NCI-H345 (cell line): ENCODE measurements around the gene ANP32A.

Experiments
- DNase-seq: peaks from one replicate; lab custom pipeline; 2025; lab: John Stamatoyannopoulos, UW

ANP32A gene

GRCh38 chr15:68797599-68798345, 22.9 kb downstream of the ANP32A start:
- no peak for DNase-seq

DNA sequence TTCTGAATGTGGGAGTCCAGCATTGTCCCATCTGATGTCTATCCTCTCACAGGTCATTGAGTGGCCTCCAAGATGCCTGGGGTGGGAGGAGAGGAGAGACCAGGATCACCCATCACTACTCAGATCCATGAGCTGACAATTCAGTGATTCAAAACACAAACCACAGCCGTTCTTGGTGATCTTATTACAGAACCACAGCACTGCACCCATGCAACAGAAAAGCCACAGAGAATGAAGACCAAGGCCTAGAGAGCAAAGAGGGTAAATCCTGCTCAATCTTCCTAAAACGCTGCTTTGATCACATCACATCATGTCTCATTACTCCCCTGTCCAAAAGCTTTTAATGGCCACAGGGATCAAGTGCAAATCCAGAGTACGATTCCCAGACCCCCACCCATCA, 23.5 kb downstream of the ANP32A start:
- DNase-seq = no peak

DNA sequence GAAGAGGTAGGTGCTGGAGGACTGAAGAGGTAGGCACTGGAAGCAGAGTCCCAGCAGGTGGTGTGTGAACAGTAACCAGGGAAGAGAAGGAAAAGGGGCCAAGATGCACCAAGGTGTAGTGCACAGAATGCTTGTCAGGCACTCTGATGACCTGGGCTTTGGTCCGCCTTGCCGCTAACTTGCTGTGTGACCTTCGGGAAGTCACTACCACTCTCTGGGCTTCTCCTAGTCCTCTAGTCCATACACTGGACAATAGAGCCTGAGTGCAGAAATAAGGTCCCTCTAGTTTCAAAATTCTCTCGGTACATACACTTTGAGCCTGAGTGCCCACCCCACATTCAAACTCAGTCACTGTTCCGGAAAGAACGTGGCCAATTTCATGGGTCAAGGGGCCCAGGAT, 24.1 kb downstream of the ANP32A start:
- no peak for DNase-seq

- no peak for DNase-seq
Measured at GRCh38 chr15:68795298-68795848, 25.3 kb downstream of the ANP32A start.

DNA sequence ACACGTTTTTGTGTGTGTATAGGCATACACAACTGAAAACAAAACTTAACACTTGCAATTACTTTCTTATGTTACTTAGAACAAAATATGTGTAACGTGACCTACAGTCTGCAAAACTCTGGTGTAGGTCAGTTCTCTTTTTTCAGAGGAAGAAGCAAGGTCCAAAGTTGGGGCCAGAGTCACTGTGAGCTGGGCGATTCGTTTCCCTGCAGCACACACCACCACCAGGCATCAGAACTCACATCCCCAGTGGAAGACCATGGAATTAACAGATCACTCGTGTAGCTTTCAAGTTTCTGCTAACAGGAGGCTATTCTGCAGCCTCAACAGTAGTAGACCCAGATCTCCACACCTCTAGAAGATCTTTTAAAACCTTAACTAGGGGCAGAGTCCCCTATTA, 25.8 kb downstream of the ANP32A start:
- DNase-seq = no peak

DNA sequence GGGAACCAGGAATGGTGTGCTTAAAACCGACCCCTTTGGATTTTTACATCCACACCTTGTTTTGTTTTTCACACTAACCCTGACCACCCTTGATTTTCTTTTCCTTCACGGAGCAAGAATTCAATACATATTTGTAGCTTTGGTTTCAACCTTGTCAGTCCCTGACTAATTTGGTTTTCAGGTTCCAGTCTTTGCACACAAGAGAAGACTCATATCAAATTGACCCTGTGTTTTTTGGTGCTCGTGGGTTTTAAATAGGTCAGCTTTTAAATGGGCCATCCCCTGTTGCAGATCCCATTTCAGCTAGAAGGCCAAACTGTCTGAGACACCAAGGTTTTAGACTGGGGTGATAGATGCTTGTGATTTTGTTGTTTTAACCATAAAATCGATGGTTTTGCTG, 26.4 kb downstream of the ANP32A start:
- DNase-seq = no peak

- no peak for DNase-seq
Measured at GRCh38 chr15:68793776-68794175, 26.9 kb downstream of the ANP32A start.

GRCh38 chr15:68792901-68793766, 27.6 kb downstream of the ANP32A start:
- no peak for DNase-seq

GRCh38 chr15:68791431-68792283, 29.0 kb downstream of the ANP32A start:
- DNase-seq = no peak

DNA sequence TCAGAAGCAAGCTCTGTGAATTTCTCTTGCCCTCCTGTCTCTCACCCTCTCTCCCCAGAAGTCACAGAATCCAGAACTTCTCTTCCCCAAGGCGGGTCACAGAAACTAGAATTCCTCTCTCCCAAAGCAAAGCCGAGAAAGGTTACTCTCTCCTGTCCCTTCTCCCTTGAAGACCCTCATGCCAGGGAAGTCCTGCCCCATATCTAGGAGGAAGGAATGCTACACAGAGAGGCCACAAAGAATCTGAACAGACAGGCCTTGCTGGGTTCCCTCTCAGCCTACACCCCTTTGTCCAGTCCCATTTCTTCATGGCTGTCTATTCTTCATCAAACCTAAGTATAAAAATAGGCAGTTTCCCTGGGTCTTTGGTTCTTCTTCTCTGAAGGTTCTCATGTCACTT, 29.8 kb downstream of the ANP32A start:
- DNase-seq = no peak

- DNase-seq = no peak
Measured at GRCh38 chr15:68790242-68790575, 30.5 kb downstream of the ANP32A start.

DNA sequence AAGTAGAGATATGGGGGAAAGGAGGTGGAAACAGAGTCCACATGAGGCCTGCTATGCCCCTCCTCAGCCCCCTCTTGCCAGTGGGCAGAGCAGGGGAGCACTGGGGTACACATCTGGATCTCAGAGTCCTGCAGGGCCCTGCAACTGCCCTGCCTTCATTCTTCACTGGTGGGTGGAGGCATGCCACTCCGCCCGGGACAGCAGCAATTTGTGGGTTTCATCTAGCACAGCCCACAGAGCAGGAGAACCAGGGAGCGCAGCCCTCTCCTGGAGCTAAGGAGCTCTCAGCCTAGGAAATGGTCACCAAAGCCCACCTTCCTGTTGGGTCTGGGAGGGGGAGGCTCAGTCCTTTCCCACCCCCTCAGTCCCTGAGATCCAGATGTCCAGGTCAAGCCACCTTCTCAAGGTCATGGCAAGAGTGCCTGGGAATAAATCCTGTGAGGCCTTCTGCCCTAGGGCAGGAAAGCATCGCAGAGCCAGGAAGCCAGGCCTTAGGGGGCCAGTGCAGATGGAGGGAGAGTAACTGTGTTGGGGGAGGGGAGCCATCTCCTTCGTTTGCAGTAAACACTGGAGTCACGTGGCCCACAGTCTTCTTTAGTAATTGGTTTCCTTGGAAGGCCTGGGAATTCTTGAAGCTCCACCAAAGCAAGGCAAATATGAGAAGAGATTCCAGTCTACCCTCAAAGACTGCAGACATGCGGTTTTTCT, 31.0 kb downstream of the ANP32A start:
- DNase-seq = no peak

DNA sequence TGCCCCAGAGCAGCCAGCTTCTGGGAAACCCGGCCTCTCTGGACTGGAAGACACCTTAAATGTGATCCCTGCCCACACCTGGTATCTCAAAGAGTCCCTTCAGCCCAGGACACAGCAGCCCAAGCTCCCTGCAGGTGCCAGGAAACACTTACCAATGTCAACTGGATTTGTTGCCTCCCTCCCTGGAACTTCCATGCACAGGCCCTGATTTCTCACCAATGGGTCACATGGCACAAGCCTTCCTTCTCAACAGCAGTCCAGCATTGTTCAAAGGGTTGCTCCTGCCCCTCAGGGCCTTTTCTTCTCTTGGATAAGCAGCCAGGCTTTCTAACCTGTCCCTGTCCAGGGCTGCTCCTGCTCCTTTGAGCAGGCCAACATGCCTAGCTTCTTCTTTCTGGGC, 31.6 kb downstream of the ANP32A start:
- no peak for DNase-seq

DNA sequence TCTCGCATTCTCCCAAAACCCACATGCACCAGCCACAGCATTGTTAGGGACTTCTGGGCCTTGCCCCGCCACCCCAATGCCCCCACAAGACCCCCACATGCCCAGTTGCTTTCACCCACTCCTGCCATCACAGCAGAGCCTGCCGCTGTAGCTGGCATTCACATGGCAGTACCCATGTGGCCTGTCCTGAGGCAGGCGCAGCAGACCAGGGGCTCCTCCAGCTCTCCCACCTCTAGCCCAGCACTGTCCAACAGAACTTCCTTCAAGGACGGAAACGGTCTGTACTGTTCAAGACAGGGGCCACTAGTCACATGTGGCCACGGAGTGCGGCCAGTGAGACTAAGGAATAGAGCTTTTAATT, 32.5 kb downstream of the ANP32A start:
- no peak for DNase-seq

- no peak for DNase-seq
Measured at GRCh38 chr15:68787609-68788263, 33.0 kb downstream of the ANP32A start.

DNA sequence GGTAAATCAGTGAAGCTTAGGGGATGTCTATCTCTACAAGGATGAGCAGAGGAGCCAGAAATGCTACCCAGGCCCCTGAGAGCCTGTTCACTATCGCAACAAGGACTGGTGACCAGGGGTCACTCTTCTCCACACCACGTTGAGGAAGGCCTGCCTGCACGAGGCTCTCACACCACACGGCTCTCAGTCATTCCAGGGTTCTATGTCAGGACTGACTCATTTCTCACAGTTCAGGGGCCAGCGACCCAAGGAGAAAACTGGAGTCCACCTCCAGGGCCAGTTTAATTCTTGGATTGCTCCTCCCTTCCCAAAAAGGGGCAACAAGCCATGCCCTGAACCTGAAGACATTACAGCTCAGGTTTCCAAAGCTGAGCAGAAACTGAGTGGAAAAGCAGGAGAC, 33.9 kb downstream of the ANP32A start:
- DNase-seq = no peak

DNA sequence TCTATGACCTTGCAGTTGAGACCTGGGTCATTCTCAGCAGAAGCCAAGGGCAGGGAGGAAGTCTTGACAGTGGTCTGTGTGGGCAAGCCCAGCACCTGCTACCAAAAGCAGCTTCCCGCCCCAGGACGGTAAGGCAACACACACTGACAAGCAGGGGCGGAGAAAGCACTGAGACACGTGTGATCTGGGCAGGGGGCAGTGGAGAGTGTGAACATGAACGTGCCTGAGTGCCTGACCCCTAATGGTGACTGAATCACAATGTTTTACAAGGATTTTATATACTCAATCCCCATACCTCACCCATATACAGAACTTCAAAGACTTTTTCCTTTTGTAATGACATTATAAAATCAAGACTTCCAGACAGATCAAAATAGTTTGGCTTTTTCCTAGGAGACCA, 35.2 kb downstream of the ANP32A start:
- no peak for DNase-seq

GRCh38 chr15:68784206-68784605, 36.5 kb downstream of the ANP32A start:
- no peak for DNase-seq

DNA sequence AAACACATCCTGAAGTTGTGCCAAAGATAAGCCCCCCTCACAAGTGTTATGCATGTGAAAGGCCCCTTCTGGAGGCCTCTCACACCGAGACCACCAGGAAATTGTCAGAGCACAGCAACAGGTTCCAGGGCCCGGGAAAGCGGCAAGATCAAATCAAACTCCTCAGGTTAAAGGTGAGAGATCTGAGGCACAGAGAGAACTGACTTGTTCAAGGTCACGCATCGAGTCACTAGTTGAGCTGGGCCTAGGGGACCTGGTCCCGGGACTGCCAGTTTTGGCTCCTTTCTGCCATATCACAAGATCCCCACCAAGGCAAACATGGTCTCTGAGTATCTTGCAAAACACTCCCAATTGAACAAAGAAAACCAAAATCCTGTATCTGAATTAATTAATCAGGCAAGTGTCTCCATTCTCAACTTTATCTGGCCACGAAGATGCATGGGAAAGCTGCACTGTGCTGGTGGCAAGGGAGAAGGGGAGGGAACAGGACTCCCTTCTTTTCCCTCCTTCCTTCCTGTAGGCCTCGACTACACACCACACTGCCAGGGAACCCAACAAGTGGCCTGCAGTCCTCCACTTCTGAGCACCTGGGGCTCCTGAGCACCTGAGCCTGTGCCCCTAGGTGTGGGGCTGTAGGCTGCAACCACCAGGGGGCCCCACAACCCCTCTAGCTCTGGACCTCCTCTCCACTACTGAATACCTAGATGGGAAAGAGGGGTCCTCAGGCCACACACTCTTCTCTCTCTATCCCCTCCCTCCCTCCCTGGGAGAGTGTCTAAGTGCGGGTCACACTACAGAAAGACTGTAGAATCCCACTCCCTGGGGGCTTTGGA, 37.3 kb downstream of the ANP32A start:
- no peak for DNase-seq

GRCh38 chr15:68782589-68783161, 38.0 kb downstream of the ANP32A start:
- no peak for DNase-seq
